K562 (cell line): Measurements from ENCODE around the gene GPR176. TPM values are rescaled to one million over a fixed set of nuclear protein-coding genes. Genes with fewer than 3 reads are reported as not detected.

Experiments used
- DACH1 ChIP-seq: fragments of 450-650 bp; IDR thresholded peaks from 2 replicates; pipeline ENCODE4 v1.6.1; 2018; ENCODE audit not compliant: partially characterized antibody
- MEIS2 ChIP-seq: fragments of 450-650 bp; IDR thresholded peaks from 2 replicates; pipeline ENCODE4 v1.6.1; 2014; ENCODE audit warnings: mild to moderate bottlenecking; ENCODE audit not compliant: partially characterized antibody
- POLR2G ChIP-seq: fragments of 200-400 bp; formaldehyde crosslinking; IDR thresholded peaks from 2 replicates; pipeline ENCODE4 v1.6.1; 2017; ENCODE audit warnings: low read depth, mild to moderate bottlenecking, antibody characterized with exemption, low read length, moderate library complexity
- THRB ChIP-seq: fragments of 450-650 bp; formaldehyde crosslinking; conservative IDR thresholded peaks from 2 replicates; pipeline ENCODE4 v1.4.0; 2022; ENCODE audit warnings: mild to moderate bottlenecking, missing genetic modification characterization
- ZBTB40 ChIP-seq, 2 experiments: fragments of 450-650 bp in 1 of 2; sonication (generic) in 1 of 2; formaldehyde crosslinking in 1 of 2; IDR thresholded peaks; 2 replicates each; pipeline versions ENCODE4 v1.7.1 to v1.9.0; 2016 to 2022; ENCODE audit warnings: inconsistent platforms in 1 of 2, mild to moderate bottlenecking in 1 of 2, missing genetic modification reagents in 1 of 2
- polyA plus RNA-seq, 8 experiments: library from polyadenylated mRNA; depleted of rRNA in 4 of 8; stranded (reverse) in 5 of 8; unstranded in 3 of 8; fragments of >200 nt; fragmentation: Nextera tagmentation in 2 of 8; fragmentation: Illumina TruSeq in 1 of 8; extraction: Ambion mirVana in 2 of 8; extraction: Trizol in 1 of 8; gene quantifications; 2 replicates each; pipeline versions ENCODE4 v1.2.1 to v1.2.3, GENCODE V29; 2011 to 2014; ENCODE audit warnings: inconsistent platforms in 1 of 8, missing spikeins in 1 of 8
- small RNA-seq: library from RNA; depleted of rRNA; stranded (forward); fragments of <200 nt; gene quantifications from one replicate; pipeline ENCODE3, GENCODE V24; 2014
- total RNA-seq, 7 experiments: library from RNA; depleted of rRNA in 6 of 7; stranded (reverse); fragments of >200 nt in 6 of 7; fragmentation: Illumina TruSeq in 2 of 7; extraction: Trizol in 2 of 7; gene quantifications; 2 replicates each; pipeline versions ENCODE4 v1.2.1 to v1.2.3, GENCODE V29; 2011 to 2021; ENCODE audit warnings: low replicate concordance in 1 of 7

GPR176 gene
- total and polyA plus RNA-seq, 9 of the 15 experiments (the other 6 are each of a cell fraction or from before 2014, with no cell fraction given) = 0.03 to 1.2 (median 0.76) TPM

DNA sequence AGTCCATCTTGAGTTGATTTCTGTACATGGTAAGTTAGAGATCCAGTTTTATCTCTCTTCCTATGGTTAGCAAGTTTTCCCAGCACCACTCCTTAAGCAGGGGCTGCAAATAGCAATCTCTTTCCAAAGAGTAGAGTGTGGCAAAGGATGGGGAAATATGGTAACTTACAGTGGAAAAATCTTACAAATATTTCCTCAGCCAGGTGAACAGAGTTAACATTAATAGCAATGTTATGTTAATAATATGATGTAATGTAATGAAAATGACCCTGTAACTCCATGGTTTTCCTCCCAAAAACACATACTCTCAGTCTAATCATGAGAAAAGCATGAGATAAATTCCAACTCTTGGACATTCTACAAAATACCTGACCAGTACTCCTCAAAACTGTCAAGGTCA is 167.8 kb downstream of the GPR176 start (continued):
- no peak for TF ChIP-seq ZBTB40 (IDR thresholded peaks at IDR 0.05)
- no peak for TF ChIP-seq ZBTB40 (CRISPR knock-in tag; IDR thresholded peaks at IDR 0.05)
- TF ChIP-seq THRB = no peak
- no peak for TF ChIP-seq DACH1
- TF ChIP-seq MEIS2 = no peak
- no peak for TF ChIP-seq POLR2G

Small RNAs within 50 kb of the gene (small RNA-seq; reads per million reads assigned to genes)
- not detected for gene RF00019

Other genes with a start within 250 kb of the GPR176 start
- 0.08 and 0.23 TPM in 2 replicates for gene FSIP1, start 137.4 kb downstream of the GPR176 start, total RNA-seq (2014; rRNA removed)
- 0.51 and 0.54 TPM in 2 replicates for gene FSIP1, start 137.4 kb downstream of the GPR176 start, total RNA-seq (2014; rRNA removed; fragmentation: Illumina TruSeq; extraction: Trizol)
- 0.34 and 0.43 TPM in 2 replicates for gene FSIP1, start 137.4 kb downstream of the GPR176 start, total RNA-seq (2015; rRNA removed; fragmentation: Illumina TruSeq; extraction: Trizol)
- 0.13 and 0.29 TPM in 2 replicates for gene FSIP1, start 137.4 kb downstream of the GPR176 start, total RNA-seq (2021)
- gene FSIP1, start 137.4 kb downstream of the GPR176 start, polyA plus RNA-seq (2011; rRNA removed) = 0.05 and 0.10 TPM in 2 replicates
- 0.21 and 0.42 TPM in 2 replicates for gene FSIP1, start 137.4 kb downstream of the GPR176 start, polyA plus RNA-seq (2014; fragmentation: Illumina TruSeq; extraction: Trizol)
- gene FSIP1, start 137.4 kb downstream of the GPR176 start, polyA plus RNA-seq (2014; fragmentation: Nextera tagmentation; extraction: Ambion mirVana) = under 1 TPM; 0.07 to 0.20 TPM
- gene FSIP1, start 137.4 kb downstream of the GPR176 start, polyA plus RNA-seq (2014; rRNA removed) = 0.30 and 0.36 TPM in 2 replicates
- 24.7 and 32.2 TPM in 2 replicates for gene EIF2AK4, start 13.8 kb upstream of the GPR176 start, total RNA-seq (2014; rRNA removed)
- 32.9 and 34.8 TPM in 2 replicates for gene EIF2AK4, start 13.8 kb upstream of the GPR176 start, total RNA-seq (2014; rRNA removed; fragmentation: Illumina TruSeq; extraction: Trizol)
- 34.8 and 35.2 TPM in 2 replicates for gene EIF2AK4, start 13.8 kb upstream of the GPR176 start, total RNA-seq (2015; rRNA removed; fragmentation: Illumina TruSeq; extraction: Trizol)
- 28.2 and 28.7 TPM in 2 replicates for gene EIF2AK4, start 13.8 kb upstream of the GPR176 start, total RNA-seq (2021)
- 35.9 and 36.1 TPM in 2 replicates for gene EIF2AK4, start 13.8 kb upstream of the GPR176 start, polyA plus RNA-seq (2011; rRNA removed)
- 30.5 and 37.3 TPM in 2 replicates for gene EIF2AK4, start 13.8 kb upstream of the GPR176 start, polyA plus RNA-seq (2014; fragmentation: Illumina TruSeq; extraction: Trizol)
- gene EIF2AK4, start 13.8 kb upstream of the GPR176 start, polyA plus RNA-seq (2014; fragmentation: Nextera tagmentation; extraction: Ambion mirVana) = 10 to 100 TPM; 15.9 to 23.1 TPM
- 28.5 and 29.9 TPM in 2 replicates for gene EIF2AK4, start 13.8 kb upstream of the GPR176 start, polyA plus RNA-seq (2014; rRNA removed)
- 409 and 442 TPM in 2 replicates for gene SRP14, start 118.9 kb upstream of the GPR176 start, total RNA-seq (2014; rRNA removed)
- 165 and 189 TPM in 2 replicates for gene SRP14, start 118.9 kb upstream of the GPR176 start, total RNA-seq (2014; rRNA removed; fragmentation: Illumina TruSeq; extraction: Trizol)
- 167 and 189 TPM in 2 replicates for gene SRP14, start 118.9 kb upstream of the GPR176 start, total RNA-seq (2015; rRNA removed; fragmentation: Illumina TruSeq; extraction: Trizol)
- 155 and 161 TPM in 2 replicates for gene SRP14, start 118.9 kb upstream of the GPR176 start, total RNA-seq (2021)
- 353 and 402 TPM in 2 replicates for gene SRP14, start 118.9 kb upstream of the GPR176 start, polyA plus RNA-seq (2011; rRNA removed)
- gene SRP14, start 118.9 kb upstream of the GPR176 start, polyA plus RNA-seq (2014; fragmentation: Illumina TruSeq; extraction: Trizol) = 314 and 378 TPM in 2 replicates
- gene SRP14, start 118.9 kb upstream of the GPR176 start, polyA plus RNA-seq (2014; fragmentation: Nextera tagmentation; extraction: Ambion mirVana) = 1,000 to 10,000 TPM; 1,071 to 1,097 TPM
- gene SRP14, start 118.9 kb upstream of the GPR176 start, polyA plus RNA-seq (2014; rRNA removed) = 657 and 689 TPM in 2 replicates
- gene BMF, start 188.6 kb upstream of the GPR176 start, total RNA-seq (2014; rRNA removed) = 0.41 and 0.59 TPM in 2 replicates
- 0.25 and 0.32 TPM in 2 replicates for gene BMF, start 188.6 kb upstream of the GPR176 start, total RNA-seq (2014; rRNA removed; fragmentation: Illumina TruSeq; extraction: Trizol)
- 0.19 and 0.29 TPM in 2 replicates for gene BMF, start 188.6 kb upstream of the GPR176 start, total RNA-seq (2015; rRNA removed; fragmentation: Illumina TruSeq; extraction: Trizol)
- 0.56 and 0.91 TPM in 2 replicates for gene BMF, start 188.6 kb upstream of the GPR176 start, total RNA-seq (2021)
- gene BMF, start 188.6 kb upstream of the GPR176 start, polyA plus RNA-seq (2011; rRNA removed) = 0.35 and 0.59 TPM in 2 replicates
- gene BMF, start 188.6 kb upstream of the GPR176 start, polyA plus RNA-seq (2014; fragmentation: Illumina TruSeq; extraction: Trizol) = 0.52 and 0.87 TPM in 2 replicates
- not detected for gene BMF, start 188.6 kb upstream of the GPR176 start, polyA plus RNA-seq (2014; fragmentation: Nextera tagmentation; extraction: Ambion mirVana)
- 0.82 and 0.86 TPM in 2 replicates for gene BMF, start 188.6 kb upstream of the GPR176 start, polyA plus RNA-seq (2014; rRNA removed)
- 73.1 and 79.1 TPM in 2 replicates for gene BUB1B, start 240.8 kb upstream of the GPR176 start, total RNA-seq (2014; rRNA removed)
- 89.7 and 95.5 TPM in 2 replicates for gene BUB1B, start 240.8 kb upstream of the GPR176 start, total RNA-seq (2014; rRNA removed; fragmentation: Illumina TruSeq; extraction: Trizol)
- gene BUB1B, start 240.8 kb upstream of the GPR176 start, total RNA-seq (2015; rRNA removed; fragmentation: Illumina TruSeq; extraction: Trizol) = 81.0 and 82.2 TPM in 2 replicates
- gene BUB1B, start 240.8 kb upstream of the GPR176 start, total RNA-seq (2021) = 72.8 and 75.6 TPM in 2 replicates
- 113 and 118 TPM in 2 replicates for gene BUB1B, start 240.8 kb upstream of the GPR176 start, polyA plus RNA-seq (2011; rRNA removed)
- 92.6 and 105 TPM in 2 replicates for gene BUB1B, start 240.8 kb upstream of the GPR176 start, polyA plus RNA-seq (2014; fragmentation: Illumina TruSeq; extraction: Trizol)
- gene BUB1B, start 240.8 kb upstream of the GPR176 start, polyA plus RNA-seq (2014; fragmentation: Nextera tagmentation; extraction: Ambion mirVana) = 10 to 100 TPM; 28.7 to 43.3 TPM
- gene BUB1B, start 240.8 kb upstream of the GPR176 start, polyA plus RNA-seq (2014; rRNA removed) = 93.4 and 94.2 TPM in 2 replicates